Activated naive CD4-positive, alpha-beta T cell treated with anti-CD3 and anti-CD28 coated beads, Interleukin-2, amount 50 U/mL, for 72 hours (primary cell): ENCODE results near the gene PBX4. TPM values are rescaled to one million over a fixed set of nuclear protein-coding genes. Genes with fewer than 3 reads are reported as not detected.
"Not testable (repeated sequence)": the region's sequence is repeated elsewhere in the genome, so short reads cannot be mapped to it uniquely, and the experiment has no call there.

Experiments
- ATAC-seq, 2 donors: fragments of 150-1000 bp; cut with Tn5 transposase; 2 replicates each; pipeline ENCODE4 v1.10.0; 2021; ENCODE audit warnings: mild to moderate bottlenecking in 2 of 2, moderate library complexity in 2 of 2
- DNase-seq, 2 donors: peaks; one replicate each; pipeline ENCODE4 v3.0.0; 2021 to 2022; ENCODE audit warnings: low spot score in 2 of 2
- H3K27ac Mint-ChIP-seq, 2 donors: one replicate each; pipeline ENCODE4 v1.8.0; 2022; ENCODE audit warnings: mild to moderate bottlenecking in 2 of 2, mixed read lengths in 2 of 2
- H3K36me3 Mint-ChIP-seq, 2 donors: one replicate each; pipeline ENCODE4 v1.8.0; 2022; ENCODE audit warnings: mixed read lengths in 2 of 2
- H3K9me3 Mint-ChIP-seq, 2 donors: one replicate each; pipeline ENCODE4 v1.8.0; 2022; ENCODE audit warnings: mixed read lengths in 2 of 2
- total RNA-seq, 2 donors: library from RNA; stranded (reverse); gene quantifications; one replicate each; pipeline ENCODE4 v1.2.3, GENCODE V29; 2022

The PBX4 gene, protein sequence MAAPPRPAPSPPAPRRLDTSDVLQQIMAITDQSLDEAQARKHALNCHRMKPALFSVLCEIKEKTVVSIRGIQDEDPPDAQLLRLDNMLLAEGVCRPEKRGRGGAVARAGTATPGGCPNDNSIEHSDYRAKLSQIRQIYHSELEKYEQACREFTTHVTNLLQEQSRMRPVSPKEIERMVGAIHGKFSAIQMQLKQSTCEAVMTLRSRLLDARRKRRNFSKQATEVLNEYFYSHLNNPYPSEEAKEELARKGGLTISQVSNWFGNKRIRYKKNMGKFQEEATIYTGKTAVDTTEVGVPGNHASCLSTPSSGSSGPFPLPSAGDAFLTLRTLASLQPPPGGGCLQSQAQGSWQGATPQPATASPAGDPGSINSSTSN
- 10 to 100 TPM; 27.6 to 37.3 TPM for total RNA-seq

DNA sequence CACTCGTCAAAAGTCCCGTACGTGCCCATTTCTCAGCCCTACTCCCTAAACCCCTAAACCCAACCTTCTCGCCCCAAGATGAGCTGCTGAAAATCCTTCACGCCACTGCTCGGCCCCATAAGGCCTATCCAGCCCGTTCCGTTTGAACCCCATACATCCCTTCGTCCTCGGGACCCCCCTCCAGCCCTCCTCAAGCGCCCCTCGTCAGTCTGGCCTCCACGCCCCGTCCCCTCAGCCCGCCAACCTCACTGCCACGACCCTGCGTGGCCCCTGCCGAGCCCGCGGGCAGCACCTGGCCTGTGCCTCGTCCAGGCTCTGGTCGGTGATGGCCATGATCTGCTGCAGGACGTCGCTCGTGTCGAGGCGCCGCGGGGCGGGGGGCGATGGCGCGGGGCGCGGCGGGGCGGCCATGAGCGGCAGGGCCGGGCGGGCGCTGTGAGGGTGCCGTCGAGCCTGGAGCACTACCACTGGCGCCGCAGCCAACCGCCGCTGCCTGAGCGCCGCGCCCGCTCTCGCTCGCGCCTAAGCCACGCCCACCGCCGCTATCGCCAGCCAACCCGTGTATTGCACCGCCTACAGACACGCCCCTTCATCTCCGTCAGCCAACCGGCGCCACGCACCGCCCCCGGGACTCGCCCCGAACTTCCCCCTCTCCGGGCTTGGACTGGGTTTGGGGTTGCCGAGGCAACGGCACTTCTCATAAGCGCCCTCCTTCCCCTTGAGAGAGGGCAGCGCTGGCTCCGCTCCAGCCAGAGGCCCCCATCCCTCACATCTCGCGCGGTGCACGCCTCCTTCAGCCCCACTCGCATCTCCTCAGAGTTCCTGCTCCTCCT, at the start of gene PBX4:
Gene PBX4, minus strand, starts transcription at position 469 of the 833 bp plus-strand sequence. Its CDS starts 58 bp downstream, at position 411.
- ATAC-seq: peak; percentile 93 to 96
- Mint-ChIP-seq H3K36me3 (peaks cover 8 to 9% of the 10 kb centered on the region in 2 donors), H3K9me3 (no peaks in the 10 kb centered on the region), H3K27ac (peak within 1 kb of the TSS; percentile 89 to 97)
- DNase-seq: peak; percentile 97 to 99

DNA sequence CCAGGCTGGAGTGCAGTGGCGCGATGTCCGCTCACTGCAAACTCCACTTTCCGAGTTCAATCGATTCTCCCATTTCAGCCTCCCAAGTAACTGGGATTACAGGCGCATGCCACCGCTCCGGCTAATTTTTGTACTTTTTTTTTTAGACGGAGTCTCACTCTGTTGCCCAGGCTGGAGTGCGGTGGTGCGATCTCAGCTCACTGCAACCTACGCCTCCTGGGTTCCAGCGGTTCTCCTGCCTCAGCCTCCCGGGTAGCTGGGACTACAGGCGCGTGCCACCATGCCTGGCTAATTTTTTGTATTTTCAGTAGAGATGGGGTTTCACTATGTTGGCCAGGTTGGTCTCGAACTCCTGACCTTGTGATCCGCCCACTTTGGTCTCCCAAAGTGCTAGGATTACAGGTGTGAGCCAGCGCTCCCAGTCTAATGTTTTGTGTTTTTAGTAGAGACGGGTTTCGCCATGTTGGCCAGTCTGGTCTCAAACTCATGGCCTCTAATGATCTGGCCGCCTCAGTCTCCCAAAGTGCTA, 47.0 kb upstream of the PBX4 start:
- peak in 1 of 2 donors; percentile 55 for DNase-seq
- ATAC-seq, H3K9me3 Mint-ChIP-seq: not testable (repeated sequence)
- Mint-ChIP-seq H3K27ac (peak overlapping the region in 1 of 2 donors; percentile 72), H3K36me3 (peaks cover 29 to 49% of the 10 kb centered on the region in 2 donors)

DNA sequence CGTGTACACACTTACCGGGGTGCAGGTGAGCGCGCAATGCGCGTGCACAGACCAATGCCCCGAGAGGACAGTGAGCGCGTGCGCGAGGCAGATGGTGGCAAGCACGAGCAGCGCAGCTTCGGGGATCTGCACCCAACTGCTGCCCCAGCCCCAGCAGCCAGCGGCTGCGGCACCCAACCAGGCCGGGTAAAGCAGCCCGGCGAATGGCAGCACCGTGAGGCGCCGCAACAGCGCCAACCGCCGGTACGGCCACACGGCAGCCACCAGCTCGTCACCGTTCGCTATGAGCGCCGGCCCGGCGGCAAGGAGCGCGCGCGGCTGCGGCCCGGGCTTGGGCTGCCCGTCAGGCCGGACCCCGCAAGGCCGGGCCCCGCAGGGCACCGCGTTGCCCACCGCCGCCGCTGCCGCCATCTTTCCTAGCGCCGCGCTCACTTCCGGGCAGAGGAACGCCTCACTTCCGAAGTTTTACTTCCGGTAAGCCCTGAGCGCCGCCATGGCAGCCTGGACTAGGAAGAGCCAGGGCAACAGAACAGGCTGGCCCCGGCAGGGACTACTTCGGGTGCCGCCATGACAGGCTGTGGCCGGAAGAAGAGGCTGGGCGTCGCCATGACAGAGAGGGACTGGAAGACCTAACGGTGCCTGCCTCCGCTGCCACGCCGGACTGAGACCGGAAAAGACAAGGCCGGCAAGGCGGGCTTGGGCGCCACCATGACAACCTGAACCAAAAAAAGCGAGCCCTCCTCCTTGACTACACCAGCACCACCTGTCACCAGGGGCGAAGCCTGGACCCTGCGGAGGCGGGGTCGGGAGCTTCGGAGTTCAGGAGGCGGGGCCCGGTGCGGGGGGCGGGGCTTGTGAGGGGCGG, 45.0 kb upstream of the PBX4 start, which contains the start of gene ATP13A1:
Gene ATP13A1, minus strand, starts transcription at position 421 of the 865 bp plus-strand sequence. Its CDS starts 10 bp downstream, at position 411.
- DNase-seq (peak; percentile 89 to 97), ATAC-seq (peak; percentile 75 to 78)
- H3K27ac Mint-ChIP-seq: peak within 1 kb of the TSS; percentile 93 to 94
- H3K36me3 Mint-ChIP-seq: peaks cover 19 to 44% of the 10 kb centered on the region in 2 donors
- no peaks in the 10 kb centered on the region for H3K9me3 Mint-ChIP-seq

DNA sequence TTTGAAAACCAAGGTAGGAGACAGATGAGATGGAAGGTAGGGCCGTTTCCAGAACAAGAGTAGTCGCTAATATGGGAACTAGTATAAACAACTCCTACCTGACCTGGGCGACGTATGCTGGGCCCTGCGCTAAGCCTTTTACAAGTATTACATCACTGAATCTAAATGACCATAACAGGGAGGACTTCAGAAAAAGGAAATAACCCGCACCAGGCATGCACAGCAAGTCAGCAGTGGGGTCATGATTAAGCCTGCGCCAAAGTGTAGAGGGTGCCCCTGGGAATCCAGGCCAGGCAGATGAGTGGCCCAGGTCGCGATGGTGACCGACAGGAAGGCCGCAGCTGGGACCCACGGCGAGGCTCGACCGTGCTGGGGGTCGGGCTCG, 44.4 kb upstream of the PBX4 start:
- peak overlapping the region; percentile 90 to 93 for H3K27ac Mint-ChIP-seq
- DNase-seq (no peak), ATAC-seq (no peak)
- H3K9me3 Mint-ChIP-seq: no peaks in the 10 kb centered on the region
- H3K36me3 Mint-ChIP-seq: peaks cover 23 to 41% of the 10 kb centered on the region in 2 donors

DNA sequence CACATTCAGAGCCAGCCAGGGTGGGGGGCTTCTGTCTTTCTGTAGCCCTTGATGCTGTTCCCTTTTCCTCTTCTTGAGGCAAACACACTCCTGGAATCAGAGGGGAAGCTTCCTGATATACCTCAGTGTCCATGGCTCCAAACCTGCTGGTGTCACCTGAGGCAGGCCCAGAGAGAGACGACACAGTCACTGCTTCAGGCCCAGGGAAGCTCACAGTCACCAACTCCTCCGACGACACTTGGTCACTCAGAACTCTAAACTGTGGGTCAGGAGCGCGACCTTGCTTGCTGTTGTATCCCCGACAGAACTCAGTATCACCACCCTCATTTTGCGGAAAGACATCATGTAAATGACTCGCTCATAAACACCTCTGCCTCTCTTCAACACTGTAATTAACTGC, 43.9 kb upstream of the PBX4 start:
- H3K9me3 Mint-ChIP-seq: no peaks in the 10 kb centered on the region
- peak overlapping the region; percentile 90 to 93 for H3K27ac Mint-ChIP-seq
- peaks cover 26 to 36% of the 10 kb centered on the region in 2 donors for H3K36me3 Mint-ChIP-seq
- ATAC-seq (no peak), DNase-seq (peak in 1 of 2 donors; percentile 52)

DNA sequence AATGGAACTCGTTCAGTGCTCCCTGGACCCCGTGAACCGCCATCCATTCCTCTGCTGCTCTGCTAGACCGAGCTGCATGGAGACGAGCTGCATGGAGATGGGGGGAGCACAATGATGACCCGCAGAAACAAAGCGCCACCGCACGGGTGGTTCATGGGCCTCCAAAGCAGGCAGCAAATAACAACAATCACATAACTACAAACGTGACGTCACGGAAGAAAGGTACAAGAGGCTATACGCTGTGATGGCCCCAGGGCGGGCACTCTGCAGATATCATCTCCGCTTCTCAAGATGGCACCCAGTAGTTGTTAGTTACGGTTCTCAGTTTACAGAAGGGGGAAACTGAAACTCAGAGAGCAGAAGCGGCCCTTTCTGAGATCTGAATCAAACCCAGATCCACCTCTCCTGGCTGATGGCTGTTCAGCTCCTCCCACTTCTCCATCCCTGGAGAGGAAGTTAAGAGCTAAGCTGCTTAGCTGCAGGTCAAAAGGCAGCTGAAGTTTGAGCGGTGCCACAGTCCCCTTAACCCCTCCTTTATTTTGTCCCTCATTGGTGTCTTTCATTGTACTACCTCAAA, 43.3 kb upstream of the PBX4 start:
- peak in 1 of 2 donors; percentile 39 for ATAC-seq
- peak; percentile 49 to 55 for DNase-seq
- Mint-ChIP-seq H3K9me3 (no peaks in the 10 kb centered on the region), H3K27ac (peak overlapping the region; percentile 92 to 93), H3K36me3 (peaks cover 30% of the 10 kb centered on the region in 2 donors)

DNA sequence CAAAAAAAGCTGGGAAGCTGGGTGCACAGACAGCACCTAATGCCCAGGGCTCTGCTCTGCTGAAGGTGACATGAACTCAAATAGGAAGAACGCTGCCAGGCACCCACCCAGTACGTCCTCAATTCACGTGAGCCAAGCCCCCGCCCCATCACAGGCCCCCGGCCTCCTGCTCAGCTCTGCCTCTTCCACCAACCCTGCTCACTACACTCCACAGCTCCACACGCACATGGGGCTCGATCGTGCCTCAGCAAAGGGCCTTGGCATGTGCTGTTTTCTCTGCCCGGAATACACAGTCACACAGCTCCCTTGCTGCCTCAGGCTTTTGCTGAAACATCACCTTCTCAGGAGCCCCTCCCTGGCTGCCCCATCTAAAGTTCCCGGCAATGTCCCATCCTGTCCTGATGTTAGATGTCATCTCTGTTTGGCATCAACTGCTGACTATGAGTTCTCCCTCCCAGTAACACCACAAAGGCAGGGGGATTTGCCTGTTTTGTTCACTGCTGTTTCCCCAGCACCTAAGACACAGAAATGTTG, 42.7 kb upstream of the PBX4 start:
- peak overlapping the region; percentile 92 to 93 for H3K27ac Mint-ChIP-seq
- H3K36me3 Mint-ChIP-seq: peaks cover 29 to 32% of the 10 kb centered on the region in 2 donors
- DNase-seq (no peak), ATAC-seq (no peak)
- H3K9me3 Mint-ChIP-seq: no peaks in the 10 kb centered on the region

DNA sequence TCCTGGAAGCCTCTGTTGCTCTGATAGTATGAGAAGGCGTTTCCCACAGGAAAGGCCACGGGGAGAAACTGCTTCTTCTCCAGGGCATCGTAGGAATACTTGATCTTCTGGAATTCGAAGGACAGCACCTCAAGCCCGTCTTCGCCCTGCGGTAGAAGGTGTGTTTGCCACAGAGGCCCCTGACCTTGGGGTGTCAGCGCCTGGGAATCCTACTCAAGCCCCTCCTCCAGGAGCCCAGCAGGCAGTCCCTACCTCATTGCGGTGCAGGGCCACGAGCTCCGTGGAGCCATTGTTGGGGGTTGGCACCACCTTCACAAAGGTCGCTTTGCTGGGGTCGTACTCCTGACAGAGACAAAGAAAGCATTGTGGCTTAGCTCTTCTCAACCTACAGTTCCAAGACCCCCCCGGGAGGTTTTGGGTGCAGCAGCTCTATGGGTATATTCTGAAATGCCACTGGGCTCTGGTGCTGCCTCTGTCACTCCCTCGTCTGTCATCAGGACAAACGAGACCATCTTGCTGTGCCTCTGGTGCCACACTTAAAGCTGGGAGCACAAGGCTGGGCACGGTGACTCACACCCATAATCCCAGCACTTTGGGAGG, 41.3 kb upstream of the PBX4 start:
- no peak for ATAC-seq
- H3K36me3 Mint-ChIP-seq: peaks cover 29 to 32% of the 10 kb centered on the region in 2 donors
- H3K9me3 Mint-ChIP-seq: no peaks in the 10 kb centered on the region
- no peak for DNase-seq
- peak overlapping the region; percentile 56 to 88 for H3K27ac Mint-ChIP-seq

DNA sequence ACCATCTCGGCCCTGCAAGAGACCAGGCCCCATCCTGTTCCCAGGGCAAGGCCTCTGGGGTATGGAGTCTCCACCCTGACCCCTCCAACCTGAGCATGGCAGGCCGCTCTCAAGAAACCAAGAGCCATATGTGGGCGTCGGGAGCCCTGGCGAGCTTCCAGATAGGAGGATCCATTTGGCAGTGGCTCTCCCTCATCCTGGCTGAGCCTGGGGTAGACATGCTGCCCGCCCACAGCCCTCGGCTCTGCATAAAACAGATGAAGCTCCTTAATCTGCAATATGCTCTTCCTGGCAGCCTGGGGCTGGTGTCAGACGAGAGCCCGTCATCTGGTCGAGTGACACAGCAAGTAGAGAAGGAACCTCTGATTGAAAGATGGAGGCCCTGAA, 38.9 kb upstream of the PBX4 start:
- no peak overlapping the region for H3K27ac Mint-ChIP-seq
- ATAC-seq: no peak
- no peak for DNase-seq
- H3K36me3 Mint-ChIP-seq: peaks cover 30 to 34% of the 10 kb centered on the region in 2 donors
- H3K9me3 Mint-ChIP-seq: no peaks in the 10 kb centered on the region

DNA sequence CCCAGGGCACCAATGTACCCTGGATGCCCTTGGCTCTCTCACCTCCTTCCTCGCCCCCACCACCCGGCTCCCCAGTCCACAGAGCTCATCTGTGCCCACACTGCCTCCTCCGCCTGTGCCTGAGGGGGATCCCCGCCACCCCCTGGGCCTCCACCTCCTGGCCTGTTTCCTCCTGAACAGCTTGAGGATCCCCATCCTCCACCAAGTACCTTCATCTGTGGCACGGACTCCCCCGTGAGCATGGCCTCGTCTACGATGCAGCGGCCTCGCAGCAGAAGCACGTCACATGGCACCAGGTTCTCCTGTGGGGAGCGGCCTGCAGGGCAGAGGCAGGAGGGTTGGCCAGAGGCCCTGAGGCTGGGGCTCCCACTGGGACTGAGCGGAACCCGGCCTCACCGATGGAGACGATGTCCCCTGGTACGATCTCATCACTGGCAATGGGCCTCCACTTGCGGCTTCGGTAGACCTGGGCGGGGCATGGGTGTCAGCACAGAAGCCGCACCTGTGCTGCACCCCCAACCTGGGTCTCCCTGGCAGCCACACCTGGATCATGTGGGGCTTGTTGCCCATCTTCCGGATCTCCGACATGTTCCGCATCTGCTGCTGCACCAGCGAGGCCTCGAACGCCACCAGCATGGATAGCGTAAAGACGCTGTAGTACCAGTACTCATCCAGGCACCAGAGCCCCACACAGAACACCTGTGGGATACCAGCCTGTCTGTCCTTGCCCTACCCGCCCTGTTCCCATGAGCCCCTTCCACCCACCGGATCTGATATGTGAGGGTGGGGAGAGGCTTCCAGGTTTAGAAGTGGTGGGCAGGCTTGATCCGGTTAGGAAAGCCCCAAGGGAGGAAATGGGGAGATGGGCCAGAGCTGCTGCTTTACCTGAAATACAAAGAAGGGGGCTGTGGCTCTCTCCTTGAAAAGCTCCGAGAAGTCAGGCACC, 38.2 kb upstream of the PBX4 start:
- ATAC-seq (no peak), DNase-seq (no peak)
- Mint-ChIP-seq H3K9me3 (no peaks in the 10 kb centered on the region), H3K36me3 (peaks cover 25 to 29% of the 10 kb centered on the region in 2 donors), H3K27ac (peak overlapping the region in 1 of 2 donors; percentile 63)

DNA sequence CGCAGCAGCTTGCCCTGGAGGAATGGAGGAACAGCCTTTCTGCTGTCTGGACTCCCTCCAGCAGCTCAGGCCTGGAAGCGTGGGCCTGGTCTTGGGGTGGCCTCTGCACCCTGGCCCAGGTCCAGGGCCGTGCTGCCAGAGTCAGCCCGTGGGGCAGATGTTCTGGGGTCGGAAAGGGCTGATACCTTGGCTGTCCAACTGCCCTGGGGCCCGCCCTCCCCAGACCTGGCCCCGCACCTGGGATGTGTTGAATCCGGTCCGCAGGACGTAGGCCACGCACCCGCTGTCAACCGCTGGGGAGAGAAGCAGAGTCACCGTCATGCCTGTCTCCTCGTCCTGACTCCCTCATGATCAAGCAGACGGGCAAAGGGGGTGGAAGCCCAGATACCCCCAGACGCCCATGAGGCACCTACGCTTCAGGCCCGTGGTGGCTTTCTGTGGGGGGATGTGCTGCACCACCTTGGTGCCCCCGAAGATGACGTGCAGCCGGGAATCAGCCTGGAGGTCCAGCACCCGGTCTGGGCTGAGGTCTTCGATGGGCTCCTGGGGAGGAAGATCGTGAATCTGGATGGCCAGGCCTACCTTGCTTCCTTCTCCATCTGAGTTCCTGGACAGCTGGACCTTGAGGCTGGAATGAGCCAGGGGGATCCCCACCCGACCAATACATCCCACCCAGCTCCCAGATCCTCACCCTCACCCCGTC, 37.3 kb upstream of the PBX4 start:
- ATAC-seq: no peak
- DNase-seq: no peak
- Mint-ChIP-seq H3K9me3 (no peaks in the 10 kb centered on the region), H3K27ac (peak overlapping the region in 1 of 2 donors; percentile 63), H3K36me3 (peaks cover 20 to 21% of the 10 kb centered on the region in 2 donors)

DNA sequence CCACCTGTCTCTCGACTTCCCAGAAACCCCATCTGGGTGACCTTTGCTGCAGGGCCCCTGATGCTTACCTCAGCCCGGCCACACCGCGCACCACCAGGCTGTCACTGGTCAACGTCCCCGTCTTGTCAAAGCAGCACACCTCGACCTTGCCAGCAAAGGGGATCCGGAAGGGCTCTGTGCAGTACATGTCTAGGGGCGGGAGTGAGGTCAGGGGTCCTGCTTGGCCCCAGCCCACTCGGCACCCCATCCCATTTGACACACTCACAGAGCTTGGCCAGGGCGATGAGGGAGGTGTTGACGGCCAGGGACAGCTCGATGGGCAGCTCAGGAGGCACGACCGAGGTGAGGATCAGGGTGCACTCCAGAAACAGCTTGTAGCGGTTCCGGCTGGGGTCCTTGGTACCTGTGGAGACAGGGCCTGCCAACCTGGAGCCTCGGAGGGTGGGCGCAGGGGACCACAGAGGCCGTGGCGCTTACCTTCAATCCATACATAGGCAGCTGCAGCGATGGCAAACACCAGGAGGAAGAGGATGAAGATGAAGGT, 36.6 kb upstream of the PBX4 start:
- DNase-seq (no peak), ATAC-seq (no peak)
- peaks cover 21 to 23% of the 10 kb centered on the region in 2 donors for H3K36me3 Mint-ChIP-seq
- H3K27ac Mint-ChIP-seq: peak overlapping the region; percentile 13 to 65
- H3K9me3 Mint-ChIP-seq: no peaks in the 10 kb centered on the region

DNA sequence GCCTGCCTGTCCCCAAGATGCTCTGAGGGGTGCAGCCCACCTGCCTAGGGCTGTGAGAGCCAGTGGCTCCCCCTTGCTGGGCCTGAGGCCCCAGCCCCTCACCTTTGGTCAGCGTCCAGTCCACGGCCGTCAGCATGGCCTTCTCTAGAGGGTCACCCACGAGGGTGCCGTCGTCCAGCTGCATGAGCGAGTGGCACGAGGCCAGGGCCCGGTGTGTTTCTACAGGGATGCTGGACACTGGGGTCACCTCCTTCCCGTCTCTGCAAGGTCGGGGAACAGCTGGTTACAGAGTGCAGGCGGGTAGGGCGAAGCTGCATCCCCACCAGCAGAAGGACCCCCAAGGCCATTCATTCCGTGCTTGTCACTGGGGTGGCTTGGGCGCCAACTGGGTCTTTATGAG, 36.0 kb upstream of the PBX4 start:
- DNase-seq: no peak
- peaks cover 19 to 21% of the 10 kb centered on the region in 2 donors for H3K36me3 Mint-ChIP-seq
- ATAC-seq: no peak
- H3K27ac Mint-ChIP-seq: peak overlapping the region; percentile 13 to 82
- H3K9me3 Mint-ChIP-seq: no peaks in the 10 kb centered on the region
